ENCODE results near the gene TECTB.

DNA sequence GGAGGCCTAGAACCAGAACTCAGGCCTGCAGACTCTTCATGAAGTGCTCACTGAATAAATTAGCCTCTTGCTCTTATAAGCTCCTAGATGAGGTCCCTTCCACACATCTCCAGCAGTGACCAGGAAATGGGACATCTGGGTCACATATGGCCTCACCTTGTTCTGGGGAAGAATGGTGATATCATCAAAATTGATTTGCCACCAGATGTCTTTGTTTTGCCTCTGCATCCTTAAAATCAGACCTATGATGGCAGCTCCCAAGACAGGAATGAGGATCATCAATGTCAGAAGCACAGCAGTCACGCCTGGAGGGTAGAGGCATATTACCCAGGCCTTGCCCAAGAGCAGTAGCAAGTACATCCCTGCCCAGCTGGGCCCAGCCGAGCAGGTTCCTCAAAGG is 57.4 kb downstream of the TECTB start:
- TF ChIP-seq GATA2 (IDR thresholded peaks at IDR 0.05; ENCODE audit: low read depth, low read length) (no peak), GATA3 (IDR thresholded peaks at IDR 0.05; ENCODE audit: low read depth, low read length) (no peak)

All from SH-SY5Y (cell line).